ENCODE data around the gene CACNB4. TPM values are rescaled to one million over a fixed set of nuclear protein-coding genes. Genes with fewer than 3 reads are reported as not detected.

CACNB4 gene
- total and polyA plus RNA-seq, 9 of the 15 experiments (the other 6 are each of a cell fraction or from before 2014, with no cell fraction given) = 0.01 to 0.20 (median 0.04) TPM; not detected in 1

- no peak for ATAC-seq
- Histone ChIP-seq H3K36me3 (ENCODE audit: control insufficient read depth, insufficient read depth, low read length) (no peaks in the 10 kb centered on the region), H3K9me3 (replicated peaks; ENCODE audit: control insufficient read depth, insufficient read depth, low read depth, low read length) (no peaks in the 10 kb centered on the region), H4K20me1 (replicated peaks; ENCODE audit: control insufficient read depth, insufficient read depth, low read length) (no peaks in the 10 kb centered on the region), H3K79me2 (ENCODE audit: control insufficient read depth, insufficient read depth, low read length) (no peaks in the 10 kb centered on the region), H3K27me3 (ENCODE audit: control insufficient read depth in 2 of 2, insufficient read depth in 2 of 2, low read length in 2 of 2) (peaks cover 0 to 4% of the 10 kb centered on the region in 2 experiments; a peak in 1 of 5 replicates), H2AFZ (ENCODE audit: low read depth, low read length) (no peak overlapping the region), H3K4me1 (replicated peaks in 1 of 2; ENCODE audit: control insufficient read depth in 2 of 2, insufficient read depth in 2 of 2, low read length in 2 of 2) (no peaks in the 10 kb centered on the region), H3K27ac (ENCODE audit: extremely low read depth, low read depth, low read length) (no peak overlapping the region), H3K4me3 (no peak overlapping the region), H3K9me1 (ENCODE audit: control insufficient read depth, insufficient read depth, low read length) (no peaks in the 10 kb centered on the region), H3K4me2 (ENCODE audit: insufficient read depth, low read length) (no peak overlapping the region), H3K9ac (ENCODE audit: insufficient read depth in 1 of 2, low read depth in 2 of 2, low read length in 2 of 2) (no peak overlapping the region)
- intact Hi-C loops (cut with micrococcal nuclease) (no loop called here), in situ Hi-C loops (cut with MboI) (loop anchor here (25.0 kb wide), 1 partner anchor 1449 kb away; no protein-coding TSS in a partner anchor)
- no peak for FAIRE-seq
- ChIA-PET POLR2A (interaction anchor here (1.0 kb wide), 1 partner anchor 19 kb away, joined by 3 read pairs; no protein-coding TSS in a partner anchor), CTCF (ENCODE audit: low intra/inter-chr PET ratio) (no interaction called here)
- DNase-seq (ENCODE audit: extremely low read depth in 1 of 4, low spot score in 3 of 4) = no peak
- 0% methylated on average over 3 of the region's 3 CpGs for whole genome bisulfite sequencing (ENCODE audit: insufficient coverage, low coverage, missing lambda C conversion rate)
- BruUV-seq (replicated peaks) = no TSS peak
- TF ChIP-seq TCF7L2 (IDR thresholded peaks at IDR 0.05; ENCODE audit: low read depth, low read length) (no peak), ELF4 (CRISPR knock-in tag; IDR thresholded peaks at IDR 0.05) (no peak), RBM17 (IDR thresholded peaks at IDR 0.05; ENCODE audit: borderline replicate concordance, low read depth, low read length) (no peak), NR1H2 (CRISPR knock-in tag; IDR thresholded peaks at IDR 0.05) (no peak)
Observed at GRCh38 chr2:152063325-152063924, 35.4 kb downstream of the CACNB4 start.

Data from K562 (cell line).